Measurements from ENCODE around the gene ACAP3. TPM values are rescaled to one million over a fixed set of nuclear protein-coding genes. Genes with fewer than 3 reads are reported as not detected.

The ACAP3 gene
- total RNA-seq, 4 donors from 2014 or later: 13.4 to 43.3 (median 18.8) TPM

DNA sequence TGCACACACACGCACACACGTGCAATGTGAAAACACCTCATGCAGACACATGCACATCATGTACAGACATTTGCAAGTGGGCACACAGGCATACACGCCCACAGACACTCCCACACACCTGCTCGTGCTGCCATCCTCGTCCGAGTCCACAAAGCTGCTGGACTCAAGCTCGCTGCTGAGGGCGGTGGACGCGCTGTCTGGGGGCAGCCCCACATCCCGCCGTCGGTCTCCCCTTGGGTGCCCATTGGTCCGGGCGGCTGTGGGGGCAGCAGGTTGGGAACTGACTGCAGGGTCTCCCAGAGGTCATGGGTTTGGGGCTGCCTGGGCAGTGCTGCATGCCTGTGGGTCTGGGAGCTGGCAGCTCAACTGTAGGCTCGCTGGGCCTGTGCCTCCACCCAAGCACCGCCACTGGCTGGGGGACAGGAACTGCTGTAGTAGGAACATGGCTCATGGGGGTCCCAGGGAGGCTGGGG lies 33.9 kb upstream of the ACAP3 start:
- TF ChIP-seq, protein P1, sequence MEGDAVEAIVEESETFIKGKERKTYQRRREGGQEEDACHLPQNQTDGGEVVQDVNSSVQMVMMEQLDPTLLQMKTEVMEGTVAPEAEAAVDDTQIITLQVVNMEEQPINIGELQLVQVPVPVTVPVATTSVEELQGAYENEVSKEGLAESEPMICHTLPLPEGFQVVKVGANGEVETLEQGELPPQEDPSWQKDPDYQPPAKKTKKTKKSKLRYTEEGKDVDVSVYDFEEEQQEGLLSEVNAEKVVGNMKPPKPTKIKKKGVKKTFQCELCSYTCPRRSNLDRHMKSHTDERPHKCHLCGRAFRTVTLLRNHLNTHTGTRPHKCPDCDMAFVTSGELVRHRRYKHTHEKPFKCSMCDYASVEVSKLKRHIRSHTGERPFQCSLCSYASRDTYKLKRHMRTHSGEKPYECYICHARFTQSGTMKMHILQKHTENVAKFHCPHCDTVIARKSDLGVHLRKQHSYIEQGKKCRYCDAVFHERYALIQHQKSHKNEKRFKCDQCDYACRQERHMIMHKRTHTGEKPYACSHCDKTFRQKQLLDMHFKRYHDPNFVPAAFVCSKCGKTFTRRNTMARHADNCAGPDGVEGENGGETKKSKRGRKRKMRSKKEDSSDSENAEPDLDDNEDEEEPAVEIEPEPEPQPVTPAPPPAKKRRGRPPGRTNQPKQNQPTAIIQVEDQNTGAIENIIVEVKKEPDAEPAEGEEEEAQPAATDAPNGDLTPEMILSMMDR (IDR thresholded peaks at IDR 0.05; ENCODE audit: low read depth): no peak

DNA sequence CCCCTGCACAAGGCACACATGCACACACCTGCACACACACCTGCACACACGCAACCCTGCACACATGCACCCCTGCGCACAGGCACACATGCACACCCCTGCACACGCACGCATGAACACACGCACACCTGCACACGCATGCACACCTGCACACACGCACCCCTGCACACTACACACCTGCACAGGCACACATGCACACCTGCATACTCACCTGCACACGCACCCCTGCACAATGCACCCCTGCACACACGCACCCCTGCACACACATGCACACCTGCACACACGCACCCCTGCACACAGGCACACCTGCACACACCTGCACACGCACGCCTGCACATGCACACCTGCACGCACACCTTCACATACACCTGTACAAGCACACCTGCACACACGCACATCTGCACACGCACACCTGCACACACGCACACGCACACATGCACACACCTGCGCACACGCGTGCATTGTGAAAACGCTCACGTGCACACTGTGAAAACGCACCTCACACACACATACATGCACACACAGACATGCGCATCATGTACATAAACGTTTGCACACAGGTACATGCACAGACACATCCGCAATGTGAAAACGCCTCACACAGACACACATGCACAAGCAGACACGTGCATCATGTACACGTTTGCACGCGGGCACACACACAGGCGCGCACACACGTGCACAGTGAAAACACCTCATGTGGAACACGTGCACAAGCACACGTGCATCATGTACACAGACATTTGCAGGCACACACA lies 33.2 kb upstream of the ACAP3 start:
- TF ChIP-seq, protein P1 (IDR thresholded peaks at IDR 0.05; ENCODE audit: low read depth): no peak

DNA sequence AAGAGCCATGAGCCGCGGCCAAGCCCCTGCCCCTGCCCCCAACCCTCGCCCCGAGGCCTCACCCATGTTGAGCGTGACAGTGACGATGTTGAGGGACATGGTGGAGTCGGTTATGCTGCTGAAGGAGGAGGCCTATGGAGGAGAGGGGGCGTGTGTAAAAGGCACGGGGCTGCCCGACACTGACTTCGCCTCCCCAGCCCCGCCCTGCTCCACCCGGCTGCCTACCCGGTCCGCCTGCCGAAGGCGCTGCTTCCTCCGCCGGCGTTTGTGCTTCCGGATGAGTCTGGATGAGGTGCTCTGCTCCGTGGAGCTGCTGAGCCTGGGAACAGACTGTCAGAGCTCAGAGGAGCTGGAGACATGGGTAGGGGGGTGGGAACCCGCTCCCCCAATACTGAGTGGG lies 32.5 kb upstream of the ACAP3 start:
- TF ChIP-seq, protein P1 (IDR thresholded peaks at IDR 0.05; ENCODE audit: low read depth): no peak

DNA sequence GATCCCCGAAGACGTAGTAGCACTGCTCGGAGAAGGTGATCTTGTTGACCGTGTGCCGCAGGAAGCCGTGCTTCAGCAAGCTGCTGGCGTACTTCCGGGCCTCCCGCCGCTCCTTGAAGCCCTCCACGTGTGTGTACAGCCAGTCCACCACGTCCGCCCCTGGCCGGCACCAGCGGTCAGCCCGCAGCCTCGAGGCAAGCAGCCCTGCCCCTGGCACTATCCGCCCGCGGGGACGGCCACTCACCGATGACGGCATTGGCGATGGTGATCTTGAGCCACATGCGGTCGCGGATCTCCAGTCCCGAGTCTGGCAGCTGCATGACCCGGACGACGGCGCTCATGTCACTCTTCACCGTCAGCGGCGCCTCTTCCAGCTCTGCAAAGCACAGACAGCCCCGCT lies 30.5 kb upstream of the ACAP3 start:
- TF ChIP-seq, protein P1 (IDR thresholded peaks at IDR 0.05; ENCODE audit: low read depth): no peak

DNA sequence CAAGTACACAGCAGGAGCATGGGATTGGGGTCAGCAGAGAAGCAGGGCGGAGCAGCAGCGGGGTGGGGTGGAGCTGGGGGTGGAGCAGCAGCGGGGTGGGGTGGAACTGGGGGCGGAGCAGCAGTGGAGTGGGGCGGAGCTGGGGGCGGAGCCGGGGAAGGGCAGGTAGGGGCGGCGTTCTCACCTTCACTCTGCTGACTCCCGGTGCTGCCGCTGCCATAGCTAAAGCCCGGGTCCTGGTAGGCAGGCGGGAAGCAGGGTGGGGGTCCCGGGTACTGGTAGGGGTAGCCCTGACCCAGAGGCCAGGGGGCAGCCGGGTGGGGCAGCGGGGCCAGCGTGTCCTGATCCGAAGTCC lies 30.0 kb upstream of the ACAP3 start:
- TF ChIP-seq, protein P1 (IDR thresholded peaks at IDR 0.05; ENCODE audit: low read depth): no peak

DNA sequence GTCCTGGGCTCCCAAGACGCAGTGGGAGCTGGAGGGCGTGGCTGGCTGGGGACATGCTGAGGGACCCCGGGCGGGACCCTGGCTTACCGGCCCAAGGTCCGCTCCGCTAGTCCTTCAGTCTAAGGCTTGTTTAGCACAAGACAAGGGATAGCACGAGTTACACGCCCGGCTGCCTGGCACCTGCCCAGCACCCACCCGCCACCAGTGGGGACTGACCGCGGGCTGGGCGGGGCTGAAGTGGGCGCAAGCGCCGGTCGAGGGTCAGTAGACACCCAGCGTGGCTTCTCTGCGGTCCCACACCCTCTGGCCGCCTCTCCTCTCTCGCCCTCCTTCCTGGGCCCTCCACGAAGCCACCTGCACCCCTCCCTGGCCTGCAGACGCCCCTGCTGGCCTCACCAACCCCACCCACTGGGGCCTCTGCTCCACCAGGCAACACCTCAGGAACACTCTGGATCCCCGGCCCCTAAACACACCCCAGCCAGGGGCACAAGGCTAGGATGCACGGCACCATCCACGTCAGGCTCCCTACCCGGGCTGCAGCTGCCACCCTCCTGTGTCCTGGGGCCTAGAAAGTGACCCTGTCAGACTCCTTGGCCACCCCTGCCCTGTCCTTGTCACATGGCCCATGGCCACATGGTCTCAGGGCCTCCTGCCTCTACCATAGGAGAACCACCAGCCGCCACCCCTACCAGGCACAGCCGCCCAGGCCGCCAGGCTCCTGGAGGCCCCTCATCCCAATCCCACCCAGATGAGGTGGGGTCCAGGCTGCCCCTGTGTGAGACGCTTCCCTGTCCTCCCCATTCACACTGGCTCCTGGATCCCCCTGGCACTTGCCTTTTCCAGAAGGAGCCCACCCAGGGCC lies 29.4 kb upstream of the ACAP3 start:
- TF ChIP-seq, protein P1 (IDR thresholded peaks at IDR 0.05; ENCODE audit: low read depth): no peak

DNA sequence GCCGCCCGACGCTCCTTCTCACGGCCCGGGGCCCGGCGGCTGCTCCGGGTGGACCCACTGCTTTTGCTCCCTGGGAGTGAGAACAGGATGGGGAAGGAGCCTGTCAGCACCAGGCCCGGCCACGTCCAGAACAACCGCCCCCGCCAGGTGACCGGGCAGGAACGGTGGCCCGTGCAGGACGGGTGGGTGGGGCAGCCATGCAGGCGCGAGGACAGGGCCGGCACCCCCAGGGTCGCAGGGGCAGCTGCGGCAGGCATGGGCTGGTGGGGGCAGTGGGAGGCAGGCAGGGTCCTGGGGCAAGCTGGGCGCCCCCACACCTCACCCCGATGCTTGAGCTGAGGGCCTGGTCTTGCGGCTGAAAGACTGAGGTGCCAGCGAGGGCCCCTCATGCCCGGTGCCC lies 28.7 kb upstream of the ACAP3 start:
- TF ChIP-seq, protein P1 (IDR thresholded peaks at IDR 0.05; ENCODE audit: low read depth): no peak

Data from subcutaneous adipose tissue (tissue), 4 donors.